Measurements from ENCODE around the gene SMAD2.
"Not testable (repeated sequence)": the region's sequence is repeated elsewhere in the genome, so short reads cannot be mapped to it uniquely, and the experiment has no call there.

Gene SMAD2

GRCh38 chr18:47832348-47832747 is 98.1 kb downstream of the SMAD2 start:
- no peak for DNase-seq

GRCh38 chr18:47831351-47831750 is 99.1 kb downstream of the SMAD2 start:
- no peak for DNase-seq

GRCh38 chr18:47830772-47831171 is 99.7 kb downstream of the SMAD2 start:
- DNase-seq: no peak

- DNase-seq: no peak
These were observed 100.6 kb downstream of the SMAD2 start for GRCh38 chr18:47829831-47830230.

GRCh38 chr18:47828031-47828430 is 102.4 kb downstream of the SMAD2 start:
- not testable (repeated sequence) for DNase-seq

- DNase-seq: no peak
These were observed 104.0 kb downstream of the SMAD2 start for GRCh38 chr18:47826157-47827074.

GRCh38 chr18:47821314-47821713 is 109.1 kb downstream of the SMAD2 start:
- no peak for DNase-seq

GRCh38 chr18:47817795-47818077 is 112.7 kb downstream of the SMAD2 start:
- no peak for DNase-seq

- DNase-seq: no peak
These were observed 113.3 kb downstream of the SMAD2 start for GRCh38 chr18:47817017-47817794.

GRCh38 chr18:47815486-47816270 is 114.8 kb downstream of the SMAD2 start:
- DNase-seq: no peak

GRCh38 chr18:47809420-47809819 is 121.0 kb downstream of the SMAD2 start:
- DNase-seq: no peak

GRCh38 chr18:47802802-47803201 is 127.7 kb downstream of the SMAD2 start:
- no peak for DNase-seq

- DNase-seq: no peak
These were observed 128.6 kb downstream of the SMAD2 start for GRCh38 chr18:47801817-47802216.

- DNase-seq: no peak
These were observed 129.7 kb downstream of the SMAD2 start for GRCh38 chr18:47800756-47801155.

- DNase-seq: no peak
These were observed 130.2 kb downstream of the SMAD2 start for GRCh38 chr18:47800248-47800647.

GRCh38 chr18:47799376-47799775 is 131.1 kb downstream of the SMAD2 start:
- DNase-seq: no peak

- no peak for DNase-seq
These were observed 132.1 kb downstream of the SMAD2 start for GRCh38 chr18:47798366-47798765.

- DNase-seq: no peak
These were observed 133.3 kb downstream of the SMAD2 start for GRCh38 chr18:47797126-47797525.

GRCh38 chr18:47795434-47795814 is 135.0 kb downstream of the SMAD2 start:
- DNase-seq: no peak

GRCh38 chr18:47794725-47795433 is 135.6 kb downstream of the SMAD2 start:
- no peak for DNase-seq

GRCh38 chr18:47793609-47794008 is 136.8 kb downstream of the SMAD2 start:
- DNase-seq: no peak

GRCh38 chr18:47791461-47791985 is 138.9 kb downstream of the SMAD2 start:
- DNase-seq: no peak

GRCh38 chr18:47790036-47790435 is 140.4 kb downstream of the SMAD2 start:
- no peak for DNase-seq
